Thyroid gland (tissue), 4 donors: ENCODE results near the gene PPP2R3A. TPM values are rescaled to one million over a fixed set of nuclear protein-coding genes. Genes with fewer than 3 reads are reported as not detected.
A peak's percentile ranks its signal among the peaks of the same experiment; 100 is the strongest.

ENCODE experiments used
- DNase-seq, 2 donors: peaks; one replicate each; pipeline ENCODE4 v3.0.0-alpha.2; 2019
- H3K27ac ChIP-seq, 3 donors: fragments of 200-600 bp; sonication (generic); 1 replicate in 2 of 3; 2 replicates in 1 of 3; pipeline ENCODE4 v1.5.1; 2016 to 2019; ENCODE audit warnings: mild to moderate bottlenecking in 1 of 3, moderate library complexity in 1 of 3
- H3K27me3 ChIP-seq: fragments of 200-600 bp; sonication (generic); one replicate; pipeline ENCODE4 v1.5.1; 2019
- H3K36me3 ChIP-seq, 2 donors: fragments of 200-600 bp; sonication (generic); one replicate each; pipeline ENCODE4 v1.5.1; 2016 to 2019
- H3K4me1 ChIP-seq, 2 donors: fragments of 200-600 bp; sonication (generic); one replicate each; pipeline ENCODE4 v1.5.1; 2017 to 2019
- H3K4me3 ChIP-seq, 3 donors: fragments of 200-600 bp; sonication (generic); replicated peaks in 1 of 3; 1 replicate in 2 of 3; 2 replicates in 1 of 3; pipeline ENCODE4 v1.5.1; 2016; ENCODE audit warnings: mild to moderate bottlenecking in 1 of 3
- H3K9me3 ChIP-seq: fragments of 200-600 bp; sonication (generic); one replicate; pipeline ENCODE4 v1.5.1; 2017
- CTCF ChIP-seq, 6 experiments: fragments of 200-600 bp in 3 of 6; fragments of 450-650 bp in 3 of 6; sonication (generic) in 3 of 6; IDR thresholded peaks; one replicate each; pipeline ENCODE4 v1.5.1; 2016 to 2019; ENCODE audit warnings: antibody characterized with exemption in 6 of 6, mild to moderate bottlenecking in 2 of 6, inconsistent platforms in 1 of 6, moderate library complexity in 1 of 6
- POLR2A ChIP-seq, 2 donors: fragments of 450-650 bp; IDR thresholded peaks; one replicate each; pipeline ENCODE4 v1.6.1; 2017; ENCODE audit warnings: antibody characterized with exemption in 2 of 2, mild to moderate bottlenecking in 2 of 2, moderate library complexity in 1 of 2
- WGBS, 2 donors: methylation state at CpG; one replicate each; pipeline ENCODE4 v1.1.5; 2017; 5-methylcytosine and 5-hydroxymethylcytosine counted together
- intact Hi-C: fragments of 100-400 bp; cut with DNase I; formaldehyde crosslinking; loops from one replicate; pipeline ENCODE4 v1.15.1; 2023
- total RNA-seq, 4 donors: library from RNA; depleted of rRNA; stranded (reverse); fragments of >200 nt; gene quantifications; one replicate each; pipeline ENCODE4 v1.2.3, GENCODE V29; 2016

PPP2R3A gene
- total RNA-seq, 4 donors from 2014 or later, result 8.5 to 15.3 (median 9.8) TPM

GRCh38 chr3:135950941-135951340 is 14.6 kb upstream of the PPP2R3A start:
- intact Hi-C loops, result no loop called here
- 92% methylated on average over 2 of the region's 2 CpGs for WGBS, 2 donors
- Histone ChIP-seq H3K36me3 (no peaks in the 10 kb centered on the region), H3K4me3 (no peak overlapping the region), H3K27ac (no peak overlapping the region), H3K4me1 (no peaks in the 10 kb centered on the region), H3K9me3 (no peaks in the 10 kb centered on the region), H3K27me3 (no peaks in the 10 kb centered on the region)
- DNase-seq, result no peak
- TF ChIP-seq POLR2A (IDR thresholded peaks at IDR 0.05) (no peak), CTCF (IDR thresholded peaks at IDR 0.05) (no peak)

GRCh38 chr3:135964160-135964955 is 1.2 kb upstream of the PPP2R3A start:
- DNase-seq, result peak in 1 of 2 donors; percentile 5
- Histone ChIP-seq H3K36me3 (no peaks in the 10 kb centered on the region), H3K4me1 (peaks cover 19 to 20% of the 10 kb centered on the region in 2 donors), H3K9me3 (no peaks in the 10 kb centered on the region), H3K27me3 (no peaks in the 10 kb centered on the region), H3K4me3 (no peak overlapping the region), H3K27ac (no peak overlapping the region)
- 90 to 98% methylated on average over 1 of the region's 1 CpG for WGBS, 2 donors
- TF ChIP-seq POLR2A (IDR thresholded peaks at IDR 0.05), result no peak
- no peak for TF ChIP-seq CTCF (IDR thresholded peaks at IDR 0.05)
- intact Hi-C loops, result no loop called here

GRCh38 chr3:135965129-135965505 is 411 bp upstream of the PPP2R3A start:
- no peaks in the 10 kb centered on the region for H3K36me3 ChIP-seq
- WGBS, 2 donors, result 6 to 10% methylated on average over 9 to 14 of the region's 16 CpGs

GRCh38 chr3:135966271-135966961 is 888 bp downstream of the PPP2R3A start:
- intact Hi-C loops, result no loop called here
- H3K36me3 ChIP-seq, result no peaks in the 10 kb centered on the region
- H3K27ac ChIP-seq, result peak overlapping the region; percentile 82 to 97 (median 82)
- TF ChIP-seq POLR2A (IDR thresholded peaks at IDR 0.05) (no peak), CTCF (IDR thresholded peaks at IDR 0.05) (no peak)
- peaks cover 19 to 20% of the 10 kb centered on the region in 2 donors for H3K4me1 ChIP-seq
- H3K9me3 ChIP-seq, result no peaks in the 10 kb centered on the region
- no peaks in the 10 kb centered on the region for H3K27me3 ChIP-seq
- WGBS, 2 donors, result 8 to 10% methylated on average over 23 to 26 of the region's 38 CpGs
- DNase-seq, result peak in 1 of 2 donors; percentile 72
- peak overlapping the region; percentile 30 to 88 (median 82) for H3K4me3 ChIP-seq

More at GRCh38 chr3:135965129-135965505, 411 bp upstream of the PPP2R3A start:
- TF ChIP-seq POLR2A (IDR thresholded peaks at IDR 0.05), result no peak
- no peak for TF ChIP-seq CTCF (IDR thresholded peaks at IDR 0.05)
- peaks cover 19 to 20% of the 10 kb centered on the region in 2 donors for H3K4me1 ChIP-seq
- peak overlapping the region in 2 of 3 donors; percentile 11 to 88 for H3K4me3 ChIP-seq
- DNase-seq, result no peak
- no peaks in the 10 kb centered on the region for H3K27me3 ChIP-seq
- H3K9me3 ChIP-seq, result no peaks in the 10 kb centered on the region
- peak overlapping the region in 1 of 3 donors; percentile 97 for H3K27ac ChIP-seq
- intact Hi-C loops, result no loop called here

- Histone ChIP-seq H3K36me3 (no peaks in the 10 kb centered on the region), H3K4me1 (peaks cover 19 to 20% of the 10 kb centered on the region in 2 donors), H3K9me3 (no peaks in the 10 kb centered on the region), H3K27ac (peak overlapping the region in 1 of 3 donors; percentile 97), H3K4me3 (peak overlapping the region in 1 of 3 donors; percentile 88), H3K27me3 (no peaks in the 10 kb centered on the region)
- 88 to 89% methylated on average over 2 of the region's 2 CpGs for WGBS, 2 donors
- TF ChIP-seq CTCF (IDR thresholded peaks at IDR 0.05) (no peak), POLR2A (IDR thresholded peaks at IDR 0.05) (no peak)
- intact Hi-C loops, result no loop called here
- DNase-seq, result no peak
Measured at GRCh38 chr3:135966962-135967274, 1.4 kb downstream of the PPP2R3A start.
